ENCODE results near the gene ZNF263.

The ZNF263 gene

GRCh38 chr16:3328104-3328503 lies 44.8 kb downstream of the ZNF263 start:
- no peak for DNase-seq

- no peak for DNase-seq
These were observed 45.4 kb downstream of the ZNF263 start for GRCh38 chr16:3328643-3329042.

All from T-helper 1 cell (primary cell).